ENCODE data around the gene IQCM. TPM values are rescaled to one million over a fixed set of nuclear protein-coding genes. Genes with fewer than 3 reads are reported as not detected.

Gene IQCM
- total RNA-seq, 1 experiment from 2014 or later = not detected

DNA sequence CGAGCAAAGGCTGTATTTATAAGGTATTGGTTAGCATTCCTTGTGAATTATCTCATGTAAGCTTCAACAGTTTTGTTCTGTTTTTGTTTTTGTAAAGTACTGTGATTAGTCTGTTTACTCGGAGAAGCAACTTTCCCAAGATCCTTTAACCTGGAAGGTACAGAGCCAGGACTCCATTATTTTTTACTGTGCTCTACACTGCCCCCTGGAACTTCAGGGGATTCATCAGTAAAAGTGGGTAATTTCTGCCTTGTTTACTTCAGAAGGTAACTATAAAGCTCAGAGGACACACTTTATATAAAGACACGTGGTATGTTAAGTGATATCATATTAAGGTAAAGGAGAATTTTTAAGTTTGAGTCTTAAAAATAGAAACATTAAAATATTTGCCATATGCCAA lies 124.9 kb downstream of the IQCM start:
- Histone ChIP-seq H3K9me3 (no peaks in the 10 kb centered on the region), H3K36me3 (ENCODE audit: control insufficient read depth, insufficient read depth, low read length) (no peaks in the 10 kb centered on the region), H3K4me1 (no peaks in the 10 kb centered on the region), H3K4me3 (ENCODE audit: low read depth, low read length) (no peak overlapping the region), H3K27me3 (replicated peaks; ENCODE audit: control insufficient read depth, insufficient read depth, low read length) (no peaks in the 10 kb centered on the region)
- intact Hi-C loops (cut with micrococcal nuclease; ENCODE audit: unreplicated experiment) = no loop called here
- H3K27me3 Mint-ChIP-seq (ENCODE audit: insufficient read depth, unreplicated experiment) = peaks cover 4% of the 10 kb centered on the region
- POLR2A ChIA-PET = no interaction called here
- peak in 1 of 2 experiments; percentile 16 for TF ChIP-seq CTCF (IDR thresholded peaks at IDR 0.05; ENCODE audit: insufficient read depth in 1 of 2, low read depth in 1 of 2, low read length in 1 of 2, severe bottlenecking in 1 of 2, unreplicated experiment in 1 of 2)
- no peaks in the 10 kb centered on the region for H3K36me3 Mint-ChIP-seq (ENCODE audit: insufficient read depth, unreplicated experiment)
- no peak for DNase-seq
- no peak overlapping the region for H3K27ac Mint-ChIP-seq (ENCODE audit: unreplicated experiment)
- H3K4me1 Mint-ChIP-seq (ENCODE audit: low read depth, unreplicated experiment) = no peaks in the 10 kb centered on the region
- H3K9me3 Mint-ChIP-seq (ENCODE audit: unreplicated experiment) = no peaks in the 10 kb centered on the region
- BruUV-seq (replicated peaks) = no TSS peak
- CTCF ChIA-PET = no interaction called here
- H3K4me3 Mint-ChIP-seq (ENCODE audit: unreplicated experiment) = no peak overlapping the region

DNA sequence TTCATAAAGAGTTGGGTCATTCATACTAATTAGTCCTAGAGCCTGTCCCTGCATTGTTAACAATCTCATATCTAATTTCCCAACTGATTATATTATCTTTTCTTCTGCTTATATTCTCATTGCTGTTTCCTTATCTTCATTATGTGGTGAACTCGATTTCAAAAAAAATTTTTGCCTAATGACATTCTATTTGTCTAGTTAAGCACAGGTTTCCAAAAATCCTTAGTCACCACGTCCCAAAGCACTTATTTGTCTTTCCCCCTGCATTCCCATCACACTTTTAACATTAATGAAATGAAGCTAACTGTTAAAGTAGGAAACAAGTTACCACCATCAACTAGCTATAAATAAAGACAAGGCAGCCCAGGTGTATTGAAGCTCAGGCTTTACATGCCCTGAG lies 131.1 kb downstream of the IQCM start:
- intact Hi-C loops (cut with micrococcal nuclease; ENCODE audit: unreplicated experiment) = no loop called here
- H3K9me3 ChIP-seq = no peaks in the 10 kb centered on the region
- H3K4me1 ChIP-seq = no peaks in the 10 kb centered on the region
- H3K27ac Mint-ChIP-seq (ENCODE audit: unreplicated experiment) = no peak overlapping the region
- no peaks in the 10 kb centered on the region for H3K27me3 Mint-ChIP-seq (ENCODE audit: insufficient read depth, unreplicated experiment)
- ChIA-PET CTCF (no interaction called here), POLR2A (no interaction called here)
- no TSS peak for BruUV-seq (replicated peaks)
- H3K36me3 ChIP-seq (ENCODE audit: control insufficient read depth, insufficient read depth, low read length) = no peaks in the 10 kb centered on the region
- no peak for DNase-seq
- H3K9me3 Mint-ChIP-seq (ENCODE audit: unreplicated experiment) = no peaks in the 10 kb centered on the region
- no peak overlapping the region for H3K4me3 Mint-ChIP-seq (ENCODE audit: unreplicated experiment)
- no peaks in the 10 kb centered on the region for H3K27me3 ChIP-seq (replicated peaks; ENCODE audit: control insufficient read depth, insufficient read depth, low read length)
- no peak overlapping the region for H3K4me3 ChIP-seq (ENCODE audit: low read depth, low read length)
- no peaks in the 10 kb centered on the region for H3K36me3 Mint-ChIP-seq (ENCODE audit: insufficient read depth, unreplicated experiment)
- H3K4me1 Mint-ChIP-seq (ENCODE audit: low read depth, unreplicated experiment) = no peaks in the 10 kb centered on the region
- TF ChIP-seq CTCF (IDR thresholded peaks at IDR 0.05; ENCODE audit: insufficient read depth in 1 of 2, low read depth in 1 of 2, low read length in 1 of 2, severe bottlenecking in 1 of 2, unreplicated experiment in 1 of 2) = no peak

- ChIA-PET CTCF (no interaction called here), POLR2A (no interaction called here)
- Histone ChIP-seq H3K9me3 (no peaks in the 10 kb centered on the region), H3K4me1 (no peaks in the 10 kb centered on the region), H3K27me3 (replicated peaks; ENCODE audit: control insufficient read depth, insufficient read depth, low read length) (no peaks in the 10 kb centered on the region), H3K36me3 (ENCODE audit: control insufficient read depth, insufficient read depth, low read length) (no peaks in the 10 kb centered on the region), H3K4me3 (ENCODE audit: low read depth, low read length) (no peak overlapping the region)
- H3K4me1 Mint-ChIP-seq (ENCODE audit: low read depth, unreplicated experiment) = no peaks in the 10 kb centered on the region
- H3K36me3 Mint-ChIP-seq (ENCODE audit: insufficient read depth, unreplicated experiment) = no peaks in the 10 kb centered on the region
- H3K9me3 Mint-ChIP-seq (ENCODE audit: unreplicated experiment) = no peaks in the 10 kb centered on the region
- TF ChIP-seq CTCF (IDR thresholded peaks at IDR 0.05; ENCODE audit: insufficient read depth in 1 of 2, low read depth in 1 of 2, low read length in 1 of 2, severe bottlenecking in 1 of 2, unreplicated experiment in 1 of 2) = no peak
- no peak overlapping the region for H3K4me3 Mint-ChIP-seq (ENCODE audit: unreplicated experiment)
- intact Hi-C loops (cut with micrococcal nuclease; ENCODE audit: unreplicated experiment) = no loop called here
- DNase-seq = no peak
- BruUV-seq (replicated peaks) = no TSS peak
- peaks cover 11% of the 10 kb centered on the region for H3K27me3 Mint-ChIP-seq (ENCODE audit: insufficient read depth, unreplicated experiment)
- H3K27ac Mint-ChIP-seq (ENCODE audit: unreplicated experiment) = no peak overlapping the region
These were observed 139.6 kb downstream of the IQCM start for GRCh38 chr4:149676076-149676475.

All from Caco-2 (cell line).